ENCODE results near the gene DRG1.

Gene DRG1

DNA sequence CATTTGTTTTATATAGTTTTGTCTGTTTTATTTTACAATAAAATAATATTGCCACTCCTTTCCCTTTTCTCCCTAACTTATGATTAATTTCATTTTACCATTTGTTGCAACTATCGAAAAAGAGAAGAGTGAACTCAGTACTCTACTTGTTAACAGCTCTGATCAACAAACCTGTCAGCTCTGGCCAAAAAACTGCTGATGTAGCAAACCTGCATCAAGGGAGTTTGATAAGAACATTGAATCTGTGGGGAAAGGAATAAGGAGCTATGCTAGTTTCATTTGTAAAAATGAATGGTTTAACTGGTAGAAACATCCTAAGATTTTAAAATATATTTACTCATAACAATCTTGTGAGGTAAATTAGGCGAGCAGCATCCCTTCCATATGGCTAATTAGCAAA, 47.4 kb downstream of the DRG1 start:
- no peak overlapping the region for H3K4me3 ChIP-seq (ENCODE audit: control insufficient read depth, low read depth, low read length)
- TF ChIP-seq, protein P1, sequence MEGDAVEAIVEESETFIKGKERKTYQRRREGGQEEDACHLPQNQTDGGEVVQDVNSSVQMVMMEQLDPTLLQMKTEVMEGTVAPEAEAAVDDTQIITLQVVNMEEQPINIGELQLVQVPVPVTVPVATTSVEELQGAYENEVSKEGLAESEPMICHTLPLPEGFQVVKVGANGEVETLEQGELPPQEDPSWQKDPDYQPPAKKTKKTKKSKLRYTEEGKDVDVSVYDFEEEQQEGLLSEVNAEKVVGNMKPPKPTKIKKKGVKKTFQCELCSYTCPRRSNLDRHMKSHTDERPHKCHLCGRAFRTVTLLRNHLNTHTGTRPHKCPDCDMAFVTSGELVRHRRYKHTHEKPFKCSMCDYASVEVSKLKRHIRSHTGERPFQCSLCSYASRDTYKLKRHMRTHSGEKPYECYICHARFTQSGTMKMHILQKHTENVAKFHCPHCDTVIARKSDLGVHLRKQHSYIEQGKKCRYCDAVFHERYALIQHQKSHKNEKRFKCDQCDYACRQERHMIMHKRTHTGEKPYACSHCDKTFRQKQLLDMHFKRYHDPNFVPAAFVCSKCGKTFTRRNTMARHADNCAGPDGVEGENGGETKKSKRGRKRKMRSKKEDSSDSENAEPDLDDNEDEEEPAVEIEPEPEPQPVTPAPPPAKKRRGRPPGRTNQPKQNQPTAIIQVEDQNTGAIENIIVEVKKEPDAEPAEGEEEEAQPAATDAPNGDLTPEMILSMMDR (IDR thresholded peaks at IDR 0.05; ENCODE audit: control insufficient read depth, insufficient read depth, low read depth, low read length, missing control alignments), result no peak
- DNase-seq (ENCODE audit: low read depth), result no peak

DNA sequence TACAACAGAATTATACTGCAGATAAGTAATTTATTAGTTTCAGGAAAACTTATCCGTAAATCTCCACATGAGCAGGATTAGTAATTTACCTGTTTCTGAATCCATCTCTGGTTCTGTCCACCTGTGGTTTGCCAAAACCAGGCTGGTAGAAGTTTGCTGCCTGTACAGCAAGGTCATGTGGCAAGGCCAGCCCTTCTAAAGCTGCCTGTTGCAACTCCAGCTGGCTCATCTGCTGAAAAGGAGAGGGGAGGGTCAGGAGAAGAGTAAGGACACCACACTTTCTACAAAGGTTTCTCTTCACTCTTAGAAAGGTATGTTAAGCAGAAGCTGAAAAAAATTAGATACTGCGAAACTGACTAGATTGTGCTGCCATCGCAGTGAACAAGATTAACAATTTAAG, 47.9 kb downstream of the DRG1 start:
- H3K4me3 ChIP-seq (ENCODE audit: control insufficient read depth, low read depth, low read length), result no peak overlapping the region
- TF ChIP-seq, protein P1 (IDR thresholded peaks at IDR 0.05; ENCODE audit: control insufficient read depth, insufficient read depth, low read depth, low read length, missing control alignments), result no peak
- DNase-seq (ENCODE audit: low read depth), result no peak

DNA sequence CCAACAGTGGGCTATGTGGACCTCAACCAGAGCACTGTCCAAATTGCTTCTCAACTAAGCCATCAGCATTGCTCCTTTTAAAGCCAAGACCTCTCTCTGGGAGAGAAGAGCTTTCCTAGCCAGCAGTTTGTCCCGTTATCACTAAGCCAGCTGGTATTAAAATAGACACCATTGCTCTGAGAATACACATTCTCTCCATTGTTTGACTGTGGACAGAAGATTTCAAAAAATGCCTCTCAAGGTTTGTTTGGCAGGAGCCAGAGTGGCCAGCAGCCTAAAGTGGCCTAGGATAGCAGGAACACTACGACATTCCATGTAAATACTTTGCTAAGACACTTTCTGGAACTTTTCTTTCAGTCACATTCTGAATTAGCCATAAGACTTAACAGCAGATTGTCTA, 49.0 kb downstream of the DRG1 start:
- TF ChIP-seq, protein P1 (IDR thresholded peaks at IDR 0.05; ENCODE audit: control insufficient read depth, insufficient read depth, low read depth, low read length, missing control alignments), result no peak
- no peak overlapping the region for H3K4me3 ChIP-seq (ENCODE audit: control insufficient read depth, low read depth, low read length)
- DNase-seq (ENCODE audit: low read depth), result no peak

DNA sequence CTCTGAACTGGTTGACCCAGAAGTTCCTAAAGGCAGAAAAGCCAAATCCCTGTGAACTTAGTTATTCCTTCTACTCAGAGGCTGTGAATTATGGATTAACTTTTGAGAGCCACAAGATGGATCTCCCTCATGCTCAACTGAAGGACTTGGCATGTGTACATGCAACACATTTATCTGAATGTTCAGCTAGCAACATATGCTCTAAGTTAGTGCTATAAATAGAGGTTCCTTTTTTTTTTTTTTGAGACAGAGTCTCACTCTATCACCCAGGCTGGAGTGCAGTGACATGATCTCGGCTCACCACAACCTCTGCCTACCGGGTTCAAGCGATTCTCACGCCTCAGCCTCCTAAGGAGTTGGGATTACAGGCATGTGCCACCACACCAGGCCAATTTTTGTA, 50.1 kb downstream of the DRG1 start:
- H3K4me3 ChIP-seq (ENCODE audit: control insufficient read depth, low read depth, low read length), result no peak overlapping the region
- TF ChIP-seq, protein P1 (IDR thresholded peaks at IDR 0.05; ENCODE audit: control insufficient read depth, insufficient read depth, low read depth, low read length, missing control alignments), result no peak
- DNase-seq (ENCODE audit: low read depth), result no peak

DNA sequence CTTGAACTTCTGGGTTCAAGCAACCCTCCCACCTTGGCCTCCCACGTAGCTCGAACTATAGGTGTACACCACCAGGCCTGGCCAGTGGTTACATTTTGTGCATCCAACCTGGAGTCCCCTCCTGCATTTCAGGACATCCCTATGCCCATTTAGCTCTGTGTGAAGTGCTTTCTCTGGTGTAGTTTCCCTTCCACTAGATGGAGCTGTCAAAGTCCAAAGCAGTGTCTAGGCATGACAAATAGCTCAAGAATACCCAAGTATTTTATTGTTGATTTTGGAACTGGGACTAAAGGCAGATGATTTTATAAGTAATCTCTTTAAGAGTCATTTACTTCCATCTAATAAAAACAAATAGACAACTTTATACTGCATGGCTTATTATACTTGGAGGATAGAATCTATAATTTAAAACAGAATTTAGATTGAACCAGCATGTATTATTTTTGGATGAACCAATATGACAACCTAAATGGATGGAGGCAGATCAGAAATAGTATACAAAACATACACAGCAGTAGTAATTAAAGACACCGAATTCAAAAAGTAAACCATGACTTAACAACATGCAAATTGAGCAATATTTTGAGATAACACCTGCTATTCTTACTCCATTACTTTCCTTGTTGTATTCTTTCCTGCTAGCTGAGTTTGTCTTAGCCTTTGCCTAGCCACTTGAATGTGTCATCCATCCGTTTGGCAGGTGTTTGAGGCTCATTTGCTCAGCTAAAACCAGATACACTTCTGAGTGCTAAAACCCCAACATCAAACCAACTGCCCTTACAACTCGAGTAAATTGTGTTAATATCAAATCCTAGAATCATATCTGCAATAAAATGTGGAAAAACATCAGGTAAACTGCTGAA, 52.5 kb downstream of the DRG1 start:
- no peak overlapping the region for H3K4me3 ChIP-seq (ENCODE audit: control insufficient read depth, low read depth, low read length)
- peak; percentile 23 for DNase-seq (ENCODE audit: low read depth)
- TF ChIP-seq, protein P1 (IDR thresholded peaks at IDR 0.05; ENCODE audit: control insufficient read depth, insufficient read depth, low read depth, low read length, missing control alignments), result peak; percentile 73

DNA sequence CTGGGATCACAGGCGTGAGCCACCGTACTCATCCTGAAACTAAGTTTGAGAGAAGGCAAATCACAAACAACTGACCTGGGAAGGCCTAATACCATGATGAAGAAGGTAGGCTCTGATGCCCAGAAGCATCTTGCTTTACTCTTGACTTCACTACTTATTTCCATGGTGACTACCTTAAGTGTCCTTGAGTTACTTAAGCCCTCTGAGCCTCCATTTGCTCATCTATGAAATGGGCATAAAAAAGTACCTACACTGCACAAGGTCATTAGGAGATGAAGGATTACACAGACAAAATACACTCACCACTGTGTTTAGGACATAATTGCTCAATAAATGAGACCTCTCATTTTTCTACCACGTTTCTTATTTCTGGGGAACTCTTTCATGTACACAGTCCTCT, 62.3 kb downstream of the DRG1 start:
- DNase-seq (ENCODE audit: low read depth), result no peak
- no peak overlapping the region for H3K4me3 ChIP-seq (ENCODE audit: control insufficient read depth, low read depth, low read length)
- TF ChIP-seq, protein P1 (IDR thresholded peaks at IDR 0.05; ENCODE audit: control insufficient read depth, insufficient read depth, low read depth, low read length, missing control alignments), result no peak
